A673 (cell line): ENCODE results near the gene LSM3. TPM values are rescaled to one million over a fixed set of nuclear protein-coding genes. Genes with fewer than 3 reads are reported as not detected.

Experiments used
- BruUV-seq: library from RNA; stranded (reverse); fragments of 400-500 nt; replicated peaks from 2 replicates; lab custom pipeline; 2021; lab: Mats Ljungman, UMichigan
- CTCF ChIA-PET: fragments of 300-600 bp; sonication (Branson Sonifier 250); formaldehyde crosslinking; loops from one replicate; lab custom pipeline; 2022; ENCODE audit warnings: antibody characterized with exemption; lab: Charles Lee
- POLR2A ChIA-PET: fragments of 300-600 bp; sonication (Branson Sonifier 250); formaldehyde crosslinking; loops from one replicate; lab custom pipeline; 2022; ENCODE audit warnings: antibody characterized with exemption; ENCODE audit not compliant: low non-redundant PET; lab: Charles Lee
- DNase-seq: peaks from one replicate; pipeline ENCODE4 v3.0.0-alpha.2; 2015; ENCODE audit warnings: low spot score
- H3K27ac ChIP-seq: fragments of 200-600 bp; sonication (generic); 2 replicates; pipeline ENCODE4 v1.5.1; 2016; ENCODE audit warnings: mixed run types, low read depth, mild to moderate bottlenecking, mixed read lengths, antibody characterized with exemption, low read length; ENCODE audit not compliant: poor library complexity, severe bottlenecking
- H3K27me3 ChIP-seq: fragments of 200-600 bp; sonication (generic); replicated peaks from 2 replicates; pipeline ENCODE4 v1.6.1; 2017; ENCODE audit warnings: mixed run types, low read depth, mild to moderate bottlenecking, mixed read lengths, antibody characterized with exemption, low read length; ENCODE audit not compliant: insufficient read depth, poor library complexity
- H3K36me3 ChIP-seq: fragments of 200-600 bp; sonication (generic); 2 replicates; pipeline ENCODE4 v1.6.1; 2016; ENCODE audit warnings: mixed run types, mild to moderate bottlenecking, mixed read lengths, antibody characterized with exemption, low read length; ENCODE audit not compliant: insufficient read depth, poor library complexity, severe bottlenecking
- H3K4me1 ChIP-seq: fragments of 200-600 bp; sonication (generic); 2 replicates; pipeline ENCODE4 v1.6.1; 2017; ENCODE audit warnings: mixed run types, mild to moderate bottlenecking, mixed read lengths, antibody characterized with exemption, low read length; ENCODE audit not compliant: insufficient read depth, poor library complexity, severe bottlenecking
- H3K4me3 ChIP-seq: fragments of 200-600 bp; sonication (generic); 2 replicates; pipeline ENCODE4 v1.5.1; 2016; ENCODE audit warnings: low read depth, mixed run types, mild to moderate bottlenecking, mixed read lengths, low read length; ENCODE audit not compliant: poor library complexity, severe bottlenecking
- H3K9me3 ChIP-seq: fragments of 200-600 bp; sonication (generic); 2 replicates; pipeline ENCODE4 v1.6.1; 2016; ENCODE audit warnings: mixed run types, low read depth, mild to moderate bottlenecking, mixed read lengths, antibody characterized with exemption, low read length; ENCODE audit not compliant: poor library complexity, severe bottlenecking
- EZH2 ChIP-seq: fragments of 200-600 bp; sonication (generic); IDR thresholded peaks from 2 replicates; pipeline ENCODE4 v1.6.1; 2017; ENCODE audit warnings: borderline replicate concordance, low read depth, mild to moderate bottlenecking, mixed read lengths, antibody characterized with exemption, low read length; ENCODE audit not compliant: poor library complexity, severe bottlenecking
- intact Hi-C: fragments of 100-400 bp; cut with micrococcal nuclease; formaldehyde crosslinking; loops from one replicate; pipeline ENCODE4 v1.10.0; 2022; ENCODE audit not compliant: unreplicated experiment
- total RNA-seq: library from RNA; stranded (reverse); gene quantifications from 2 replicates; pipeline ENCODE4 v1.2.3, GENCODE V29; 2021
- TF ChIP-seq, protein P1 (sequence below): fragments of 300-800, 200-600 bp; sonication (generic); conservative IDR thresholded peaks from 2 replicates; pipeline ENCODE4 v1.5.1; 2017; ENCODE audit warnings: low read depth, mild to moderate bottlenecking, antibody characterized with exemption, low read length, moderate library complexity, mixed read lengths

The LSM3 gene
- total RNA-seq, 1 experiment from 2014 or later: 29.4 TPM

DNA sequence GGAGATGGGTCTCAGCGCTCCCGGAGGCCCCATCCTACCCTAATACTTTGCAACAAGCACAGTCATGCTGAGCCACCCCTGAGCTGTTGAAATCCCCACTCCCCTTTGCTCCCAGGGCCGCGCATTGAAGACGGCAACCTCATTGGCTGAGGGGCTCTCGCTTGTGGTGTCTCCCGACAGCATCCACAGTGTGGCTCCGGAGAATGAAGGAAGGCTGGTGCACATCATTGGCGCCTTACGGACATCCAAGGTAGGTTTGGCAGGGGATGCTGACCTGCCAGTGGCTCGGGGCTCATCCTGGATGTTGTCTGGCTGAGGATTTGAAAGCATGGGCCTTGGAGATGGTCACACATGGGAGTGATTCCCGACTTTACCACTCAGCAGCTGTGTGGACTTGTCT, 47.9 kb upstream of the LSM3 start:
- CTCF ChIA-PET: no interaction called here
- TF ChIP-seq, protein P1, sequence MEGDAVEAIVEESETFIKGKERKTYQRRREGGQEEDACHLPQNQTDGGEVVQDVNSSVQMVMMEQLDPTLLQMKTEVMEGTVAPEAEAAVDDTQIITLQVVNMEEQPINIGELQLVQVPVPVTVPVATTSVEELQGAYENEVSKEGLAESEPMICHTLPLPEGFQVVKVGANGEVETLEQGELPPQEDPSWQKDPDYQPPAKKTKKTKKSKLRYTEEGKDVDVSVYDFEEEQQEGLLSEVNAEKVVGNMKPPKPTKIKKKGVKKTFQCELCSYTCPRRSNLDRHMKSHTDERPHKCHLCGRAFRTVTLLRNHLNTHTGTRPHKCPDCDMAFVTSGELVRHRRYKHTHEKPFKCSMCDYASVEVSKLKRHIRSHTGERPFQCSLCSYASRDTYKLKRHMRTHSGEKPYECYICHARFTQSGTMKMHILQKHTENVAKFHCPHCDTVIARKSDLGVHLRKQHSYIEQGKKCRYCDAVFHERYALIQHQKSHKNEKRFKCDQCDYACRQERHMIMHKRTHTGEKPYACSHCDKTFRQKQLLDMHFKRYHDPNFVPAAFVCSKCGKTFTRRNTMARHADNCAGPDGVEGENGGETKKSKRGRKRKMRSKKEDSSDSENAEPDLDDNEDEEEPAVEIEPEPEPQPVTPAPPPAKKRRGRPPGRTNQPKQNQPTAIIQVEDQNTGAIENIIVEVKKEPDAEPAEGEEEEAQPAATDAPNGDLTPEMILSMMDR: no peak
- no peak for TF ChIP-seq EZH2
- H3K36me3 ChIP-seq: peaks cover 78% of the 10 kb centered on the region

DNA sequence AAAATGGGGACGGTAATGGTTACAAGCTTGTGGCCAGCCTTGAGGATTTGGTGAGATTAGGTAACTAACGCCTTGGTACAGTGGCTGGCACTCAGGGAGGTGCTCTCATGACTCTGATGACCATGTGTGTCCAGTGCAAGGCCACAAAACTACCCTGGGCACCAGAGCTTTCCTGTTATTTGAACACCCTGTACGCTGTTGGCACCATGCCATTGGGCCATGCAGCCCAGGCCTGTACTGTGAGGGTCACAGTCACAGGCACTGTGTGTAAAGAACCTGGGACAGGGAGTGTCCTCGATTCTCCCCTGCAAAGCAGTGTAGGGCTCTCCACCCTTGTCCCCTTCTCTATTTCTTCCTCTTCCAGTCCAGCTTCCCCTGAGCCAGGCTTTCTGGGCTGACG, 47.5 kb upstream of the LSM3 start:
- intact Hi-C loops: no loop called here
- BruUV-seq: no TSS peak
- DNase-seq: no peak
- H3K9me3 ChIP-seq: no peaks in the 10 kb centered on the region
- H3K4me3 ChIP-seq: no peak overlapping the region
- H3K27ac ChIP-seq: no peak overlapping the region
- peaks cover 5% of the 10 kb centered on the region for H3K4me1 ChIP-seq
- peaks cover 82% of the 10 kb centered on the region for H3K36me3 ChIP-seq
- TF ChIP-seq EZH2: no peak
- TF ChIP-seq, protein P1: no peak
- CTCF ChIA-PET: no interaction called here
- H3K27me3 ChIP-seq: no peaks in the 10 kb centered on the region
- POLR2A ChIA-PET: no interaction called here

More for the DNA sequence above, 47.9 kb upstream of the LSM3 start:
- Histone ChIP-seq H3K27ac (no peak overlapping the region), H3K4me1 (peaks cover 7% of the 10 kb centered on the region), H3K27me3 (no peaks in the 10 kb centered on the region), H3K4me3 (no peak overlapping the region), H3K9me3 (no peaks in the 10 kb centered on the region)
- intact Hi-C loops: no loop called here
- DNase-seq: no peak
- POLR2A ChIA-PET: no interaction called here
- BruUV-seq: no TSS peak

DNA sequence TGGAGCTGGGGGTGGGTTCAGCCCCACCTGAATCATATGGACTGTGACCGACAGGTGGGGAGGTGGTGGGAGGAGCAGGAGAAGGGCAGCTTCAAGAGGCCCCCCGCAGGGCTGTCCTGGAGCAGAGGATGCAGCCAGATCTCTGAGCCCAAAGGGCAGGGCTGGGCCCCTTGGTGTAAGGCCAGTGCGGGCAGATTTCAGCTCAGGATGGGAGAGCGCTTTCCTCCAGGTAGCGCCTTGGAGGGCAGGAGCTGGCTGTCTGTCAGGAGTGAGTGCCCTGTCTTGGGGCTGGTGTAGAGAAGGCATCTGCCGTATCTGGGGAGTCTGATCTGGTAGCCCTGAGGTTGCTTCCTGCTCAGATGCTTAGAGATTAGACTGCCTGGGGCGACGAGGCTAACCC, 46.5 kb upstream of the LSM3 start:
- POLR2A ChIA-PET: interaction anchor here (0.6 kb wide), 1 partner anchor 954 kb away, joined by 3 read pairs; no protein-coding TSS in a partner anchor
- CTCF ChIA-PET: no interaction called here

More for the DNA sequence above, 46.5 kb upstream of the LSM3 start:
- intact Hi-C loops: no loop called here
- no peak for DNase-seq
- no peaks in the 10 kb centered on the region for H3K4me1 ChIP-seq
- peaks cover 84% of the 10 kb centered on the region for H3K36me3 ChIP-seq
- H3K4me3 ChIP-seq: no peak overlapping the region
- no peak overlapping the region for H3K27ac ChIP-seq
- no TSS peak for BruUV-seq
- TF ChIP-seq EZH2: no peak
- TF ChIP-seq, protein P1: no peak
- H3K27me3 ChIP-seq: no peaks in the 10 kb centered on the region
- no peaks in the 10 kb centered on the region for H3K9me3 ChIP-seq
